Liver (tissue), 3 donors: ENCODE data around the gene GPR141.

ENCODE experiments used
- EGR1 ChIP-seq, 2 donors: IDR thresholded peaks; 2 replicates each; pipeline ENCODE4 v1.6.1; 2016 to 2018; ENCODE audit warnings: antibody characterized with exemption in 2 of 2, low read depth in 2 of 2
- FOXA1 ChIP-seq: IDR thresholded peaks from 2 replicates; pipeline ENCODE4 v1.6.1; 2016; ENCODE audit warnings: antibody characterized with exemption
- GABPA ChIP-seq, 2 donors: IDR thresholded peaks in 1 of 2; conservative IDR thresholded peaks in 1 of 2; 2 replicates each; pipeline ENCODE4 v1.6.1; 2016; ENCODE audit warnings: antibody characterized with exemption in 2 of 2, mild to moderate bottlenecking in 1 of 2, moderate library complexity in 1 of 2
- JUND ChIP-seq, 2 donors: IDR thresholded peaks; 2 replicates each; pipeline ENCODE4 v1.6.1; 2016; ENCODE audit warnings: antibody characterized with exemption in 2 of 2
- RAD21 ChIP-seq, 2 donors: IDR thresholded peaks; 2 replicates each; pipeline ENCODE4 v1.6.1; 2016; ENCODE audit warnings: antibody characterized with exemption in 2 of 2, mild to moderate bottlenecking in 2 of 2
- SP1 ChIP-seq: IDR thresholded peaks from 2 replicates; pipeline ENCODE4 v1.6.1; 2018; ENCODE audit warnings: antibody characterized with exemption, mild to moderate bottlenecking
- TAF1 ChIP-seq: conservative IDR thresholded peaks from 2 replicates; pipeline ENCODE4 v1.6.1; 2016; ENCODE audit warnings: antibody characterized with exemption, mild to moderate bottlenecking
- YY1 ChIP-seq: IDR thresholded peaks from 2 replicates; pipeline ENCODE4 v1.6.1; 2016; ENCODE audit warnings: antibody characterized with exemption, mild to moderate bottlenecking
- TF ChIP-seq, protein P1 (sequence below): fragments of 150-350 bp; IDR thresholded peaks from 2 replicates; pipeline ENCODE4 v1.5.1; 2017; ENCODE audit warnings: improper control_type of control experiment, low read depth, low read length; ENCODE audit not compliant: missing input control
- TF ChIP-seq, protein P2 (sequence below): IDR thresholded peaks from 2 replicates; pipeline ENCODE4 v1.6.1; 2016; ENCODE audit warnings: antibody characterized with exemption
- TF ChIP-seq, protein P3 (sequence below): IDR thresholded peaks from 2 replicates; pipeline ENCODE4 v1.6.1; 2016; ENCODE audit warnings: antibody characterized with exemption, mild to moderate bottlenecking
- TF ChIP-seq, protein P4 (sequence below): IDR thresholded peaks from 2 replicates; pipeline ENCODE4 v1.6.1; 2016; ENCODE audit warnings: antibody characterized with exemption
- TF ChIP-seq, protein P5 (sequence below): IDR thresholded peaks from 2 replicates; pipeline ENCODE4 v1.6.1; 2016; ENCODE audit warnings: antibody characterized with exemption
- donor health status: healthy.
- donor health status: healthy.

DNA sequence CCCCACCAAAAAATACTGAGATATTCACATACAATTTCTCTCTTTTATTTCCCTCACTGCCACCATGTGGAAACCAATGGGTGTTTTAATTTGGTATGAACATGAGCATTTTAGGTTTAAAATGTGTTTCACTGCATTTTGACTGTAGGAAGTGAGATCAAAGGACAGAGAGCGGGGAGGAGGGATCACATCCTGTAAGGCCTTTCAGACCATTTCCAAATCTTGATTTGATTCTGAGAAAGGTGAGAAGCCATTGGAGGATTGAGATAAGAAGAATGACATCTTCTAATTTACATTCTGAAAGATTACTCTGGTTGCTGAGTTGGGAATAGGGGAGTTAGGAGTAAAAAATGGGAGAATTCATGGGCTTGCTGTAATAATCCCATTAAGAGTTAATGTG lies 42.5 kb downstream of the GPR141 start:
- TF ChIP-seq GABPA (IDR thresholded peaks at IDR 0.05 in 1 of 2, conservative IDR thresholded peaks at IDR 0.05 in 1 of 2) (no peak), YY1 (no peak), RAD21 (IDR thresholded peaks at IDR 0.05) (no peak), JUND (IDR thresholded peaks at IDR 0.05) (no peak), TAF1 (no peak), SP1 (no peak), EGR1 (IDR thresholded peaks at IDR 0.05; ENCODE audit: low read depth in 2 of 2) (no peak), FOXA1 (no peak)
- TF ChIP-seq, protein P1, sequence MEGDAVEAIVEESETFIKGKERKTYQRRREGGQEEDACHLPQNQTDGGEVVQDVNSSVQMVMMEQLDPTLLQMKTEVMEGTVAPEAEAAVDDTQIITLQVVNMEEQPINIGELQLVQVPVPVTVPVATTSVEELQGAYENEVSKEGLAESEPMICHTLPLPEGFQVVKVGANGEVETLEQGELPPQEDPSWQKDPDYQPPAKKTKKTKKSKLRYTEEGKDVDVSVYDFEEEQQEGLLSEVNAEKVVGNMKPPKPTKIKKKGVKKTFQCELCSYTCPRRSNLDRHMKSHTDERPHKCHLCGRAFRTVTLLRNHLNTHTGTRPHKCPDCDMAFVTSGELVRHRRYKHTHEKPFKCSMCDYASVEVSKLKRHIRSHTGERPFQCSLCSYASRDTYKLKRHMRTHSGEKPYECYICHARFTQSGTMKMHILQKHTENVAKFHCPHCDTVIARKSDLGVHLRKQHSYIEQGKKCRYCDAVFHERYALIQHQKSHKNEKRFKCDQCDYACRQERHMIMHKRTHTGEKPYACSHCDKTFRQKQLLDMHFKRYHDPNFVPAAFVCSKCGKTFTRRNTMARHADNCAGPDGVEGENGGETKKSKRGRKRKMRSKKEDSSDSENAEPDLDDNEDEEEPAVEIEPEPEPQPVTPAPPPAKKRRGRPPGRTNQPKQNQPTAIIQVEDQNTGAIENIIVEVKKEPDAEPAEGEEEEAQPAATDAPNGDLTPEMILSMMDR: no peak
- TF ChIP-seq, protein P2, sequence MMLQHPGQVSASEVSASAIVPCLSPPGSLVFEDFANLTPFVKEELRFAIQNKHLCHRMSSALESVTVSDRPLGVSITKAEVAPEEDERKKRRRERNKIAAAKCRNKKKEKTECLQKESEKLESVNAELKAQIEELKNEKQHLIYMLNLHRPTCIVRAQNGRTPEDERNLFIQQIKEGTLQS: no peak
- TF ChIP-seq, protein P3, sequence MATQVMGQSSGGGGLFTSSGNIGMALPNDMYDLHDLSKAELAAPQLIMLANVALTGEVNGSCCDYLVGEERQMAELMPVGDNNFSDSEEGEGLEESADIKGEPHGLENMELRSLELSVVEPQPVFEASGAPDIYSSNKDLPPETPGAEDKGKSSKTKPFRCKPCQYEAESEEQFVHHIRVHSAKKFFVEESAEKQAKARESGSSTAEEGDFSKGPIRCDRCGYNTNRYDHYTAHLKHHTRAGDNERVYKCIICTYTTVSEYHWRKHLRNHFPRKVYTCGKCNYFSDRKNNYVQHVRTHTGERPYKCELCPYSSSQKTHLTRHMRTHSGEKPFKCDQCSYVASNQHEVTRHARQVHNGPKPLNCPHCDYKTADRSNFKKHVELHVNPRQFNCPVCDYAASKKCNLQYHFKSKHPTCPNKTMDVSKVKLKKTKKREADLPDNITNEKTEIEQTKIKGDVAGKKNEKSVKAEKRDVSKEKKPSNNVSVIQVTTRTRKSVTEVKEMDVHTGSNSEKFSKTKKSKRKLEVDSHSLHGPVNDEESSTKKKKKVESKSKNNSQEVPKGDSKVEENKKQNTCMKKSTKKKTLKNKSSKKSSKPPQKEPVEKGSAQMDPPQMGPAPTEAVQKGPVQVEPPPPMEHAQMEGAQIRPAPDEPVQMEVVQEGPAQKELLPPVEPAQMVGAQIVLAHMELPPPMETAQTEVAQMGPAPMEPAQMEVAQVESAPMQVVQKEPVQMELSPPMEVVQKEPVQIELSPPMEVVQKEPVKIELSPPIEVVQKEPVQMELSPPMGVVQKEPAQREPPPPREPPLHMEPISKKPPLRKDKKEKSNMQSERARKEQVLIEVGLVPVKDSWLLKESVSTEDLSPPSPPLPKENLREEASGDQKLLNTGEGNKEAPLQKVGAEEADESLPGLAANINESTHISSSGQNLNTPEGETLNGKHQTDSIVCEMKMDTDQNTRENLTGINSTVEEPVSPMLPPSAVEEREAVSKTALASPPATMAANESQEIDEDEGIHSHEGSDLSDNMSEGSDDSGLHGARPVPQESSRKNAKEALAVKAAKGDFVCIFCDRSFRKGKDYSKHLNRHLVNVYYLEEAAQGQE: no peak
- TF ChIP-seq, protein P4, sequence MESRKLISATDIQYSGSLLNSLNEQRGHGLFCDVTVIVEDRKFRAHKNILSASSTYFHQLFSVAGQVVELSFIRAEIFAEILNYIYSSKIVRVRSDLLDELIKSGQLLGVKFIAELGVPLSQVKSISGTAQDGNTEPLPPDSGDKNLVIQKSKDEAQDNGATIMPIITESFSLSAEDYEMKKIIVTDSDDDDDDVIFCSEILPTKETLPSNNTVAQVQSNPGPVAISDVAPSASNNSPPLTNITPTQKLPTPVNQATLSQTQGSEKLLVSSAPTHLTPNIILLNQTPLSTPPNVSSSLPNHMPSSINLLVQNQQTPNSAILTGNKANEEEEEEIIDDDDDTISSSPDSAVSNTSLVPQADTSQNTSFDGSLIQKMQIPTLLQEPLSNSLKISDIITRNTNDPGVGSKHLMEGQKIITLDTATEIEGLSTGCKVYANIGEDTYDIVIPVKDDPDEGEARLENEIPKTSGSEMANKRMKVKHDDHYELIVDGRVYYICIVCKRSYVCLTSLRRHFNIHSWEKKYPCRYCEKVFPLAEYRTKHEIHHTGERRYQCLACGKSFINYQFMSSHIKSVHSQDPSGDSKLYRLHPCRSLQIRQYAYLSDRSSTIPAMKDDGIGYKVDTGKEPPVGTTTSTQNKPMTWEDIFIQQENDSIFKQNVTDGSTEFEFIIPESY: no peak
- TF ChIP-seq, protein P5, sequence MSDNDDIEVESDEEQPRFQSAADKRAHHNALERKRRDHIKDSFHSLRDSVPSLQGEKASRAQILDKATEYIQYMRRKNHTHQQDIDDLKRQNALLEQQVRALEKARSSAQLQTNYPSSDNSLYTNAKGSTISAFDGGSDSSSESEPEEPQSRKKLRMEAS: no peak
